ENCODE results near the gene GEMIN7. TPM values are rescaled to one million over a fixed set of nuclear protein-coding genes. Genes with fewer than 3 reads are reported as not detected.
"Not testable (repeated sequence)": the region's sequence is repeated elsewhere in the genome, so short reads cannot be mapped to it uniquely, and the experiment has no call there.

GEMIN7 gene
- total RNA-seq, 1 experiment from 2014 or later = 34.0 TPM

GRCh38 chr19:45118106-45118505, 39.0 kb downstream of the GEMIN7 start:
- Histone ChIP-seq H3K36me3 (ENCODE audit: insufficient read depth, low read length, poor library complexity, severe bottlenecking) (no peaks in the 10 kb centered on the region), H3K9me3 (ENCODE audit: low read depth, low read length, poor library complexity, severe bottlenecking) (no peaks in the 10 kb centered on the region), H3K27ac (ENCODE audit: low read depth, low read length, poor library complexity, severe bottlenecking) (no peak overlapping the region), H3K4me3 (ENCODE audit: low read depth, low read length, poor library complexity, severe bottlenecking) (no peak overlapping the region), H3K27me3 (replicated peaks; ENCODE audit: insufficient read depth, low read depth, low read length, poor library complexity) (no peaks in the 10 kb centered on the region), H3K4me1 (ENCODE audit: insufficient read depth, low read length, poor library complexity, severe bottlenecking) (peaks cover 9% of the 10 kb centered on the region)
- BruUV-seq (replicated peaks) = no TSS peak
- ChIA-PET POLR2A (ENCODE audit: low non-redundant PET) (no interaction called here), CTCF (interaction anchor here (0.6 kb wide), 1 partner anchor 208 kb away, joined by 3 read pairs; no protein-coding TSS in a partner anchor)
- intact Hi-C loops (cut with micrococcal nuclease; ENCODE audit: unreplicated experiment) = no loop called here
- no peak for DNase-seq (ENCODE audit: low spot score)
- no peak for TF ChIP-seq CTCF (conservative IDR thresholded peaks at IDR 0.05; ENCODE audit: low read depth, low read length)

- intact Hi-C loops (cut with micrococcal nuclease; ENCODE audit: unreplicated experiment); H3K4me3 ChIP-seq (ENCODE audit: low read depth, low read length, poor library complexity, severe bottlenecking); POLR2A ChIA-PET (ENCODE audit: low non-redundant PET); H3K36me3 ChIP-seq (ENCODE audit: insufficient read depth, low read length, poor library complexity, severe bottlenecking); DNase-seq (ENCODE audit: low spot score); BruUV-seq (replicated peaks); H3K9me3 ChIP-seq (ENCODE audit: low read depth, low read length, poor library complexity, severe bottlenecking); H3K27ac ChIP-seq (ENCODE audit: low read depth, low read length, poor library complexity, severe bottlenecking); H3K27me3 ChIP-seq (replicated peaks; ENCODE audit: insufficient read depth, low read depth, low read length, poor library complexity): not testable (repeated sequence)
- H3K4me1 ChIP-seq (ENCODE audit: insufficient read depth, low read length, poor library complexity, severe bottlenecking) = peaks cover 15% of the 10 kb centered on the region
- CTCF ChIA-PET = interaction anchor here (0.6 to 0.7 kb wide), 2 partner anchors 208 to 351 kb away, joined by 3 to 5 read pairs; no protein-coding TSS in a partner anchor
Observed at GRCh38 chr19:45118591-45119355, 39.7 kb downstream of the GEMIN7 start.

GRCh38 chr19:45119582-45119981, 40.5 kb downstream of the GEMIN7 start:
- Histone ChIP-seq H3K27ac (ENCODE audit: low read depth, low read length, poor library complexity, severe bottlenecking) (no peak overlapping the region), H3K4me3 (ENCODE audit: low read depth, low read length, poor library complexity, severe bottlenecking) (no peak overlapping the region), H3K4me1 (ENCODE audit: insufficient read depth, low read length, poor library complexity, severe bottlenecking) (peaks cover 19% of the 10 kb centered on the region), H3K36me3 (ENCODE audit: insufficient read depth, low read length, poor library complexity, severe bottlenecking) (no peaks in the 10 kb centered on the region), H3K9me3 (ENCODE audit: low read depth, low read length, poor library complexity, severe bottlenecking) (no peaks in the 10 kb centered on the region), H3K27me3 (replicated peaks; ENCODE audit: insufficient read depth, low read depth, low read length, poor library complexity) (no peaks in the 10 kb centered on the region)
- BruUV-seq (replicated peaks) = no TSS peak
- DNase-seq (ENCODE audit: low spot score) = no peak
- TF ChIP-seq EZH2 (IDR thresholded peaks at IDR 0.05; ENCODE audit: borderline replicate concordance, low read depth, low read length, poor library complexity, severe bottlenecking) (no peak), CTCF (conservative IDR thresholded peaks at IDR 0.05; ENCODE audit: low read depth, low read length) (no peak)
- intact Hi-C loops (cut with micrococcal nuclease; ENCODE audit: unreplicated experiment) = no loop called here
- ChIA-PET CTCF (interaction anchor here (0.7 kb wide), 1 partner anchor 350 kb away, joined by 5 read pairs; no protein-coding TSS in a partner anchor), POLR2A (ENCODE audit: low non-redundant PET) (no interaction called here)

GRCh38 chr19:45121827-45122345, 42.8 kb downstream of the GEMIN7 start:
- Histone ChIP-seq H3K4me3 (ENCODE audit: low read depth, low read length, poor library complexity, severe bottlenecking) (no peak overlapping the region), H3K27ac (ENCODE audit: low read depth, low read length, poor library complexity, severe bottlenecking) (no peak overlapping the region), H3K9me3 (ENCODE audit: low read depth, low read length, poor library complexity, severe bottlenecking) (no peaks in the 10 kb centered on the region), H3K4me1 (ENCODE audit: insufficient read depth, low read length, poor library complexity, severe bottlenecking) (peaks cover 19% of the 10 kb centered on the region), H3K36me3 (ENCODE audit: insufficient read depth, low read length, poor library complexity, severe bottlenecking) (no peaks in the 10 kb centered on the region), H3K27me3 (replicated peaks; ENCODE audit: insufficient read depth, low read depth, low read length, poor library complexity) (no peaks in the 10 kb centered on the region)
- no peak for TF ChIP-seq EZH2 (IDR thresholded peaks at IDR 0.05; ENCODE audit: borderline replicate concordance, low read depth, low read length, poor library complexity, severe bottlenecking)
- TF ChIP-seq CTCF (conservative IDR thresholded peaks at IDR 0.05; ENCODE audit: low read depth, low read length) = no peak
- DNase-seq (ENCODE audit: low spot score) = no peak
- intact Hi-C loops (cut with micrococcal nuclease; ENCODE audit: unreplicated experiment) = no loop called here
- BruUV-seq (replicated peaks) = no TSS peak
- POLR2A ChIA-PET (ENCODE audit: low non-redundant PET) = no interaction called here
- CTCF ChIA-PET = no interaction called here

All from A673 (cell line).